GM21576 (cell line): ENCODE results near the gene LDLRAD3.

Experiments
- ATAC-seq: cut with Tn5 transposase; IDR thresholded peaks from one replicate; pipeline ENCODE4 v1.9.1; 2021; ENCODE audit warnings: mild to moderate bottlenecking, moderate library complexity; ENCODE audit not compliant: unreplicated experiment

LDLRAD3 gene

GRCh38 chr11:36195496-36196354 is 251.9 kb downstream of the LDLRAD3 start:
- ATAC-seq: no peak

DNA sequence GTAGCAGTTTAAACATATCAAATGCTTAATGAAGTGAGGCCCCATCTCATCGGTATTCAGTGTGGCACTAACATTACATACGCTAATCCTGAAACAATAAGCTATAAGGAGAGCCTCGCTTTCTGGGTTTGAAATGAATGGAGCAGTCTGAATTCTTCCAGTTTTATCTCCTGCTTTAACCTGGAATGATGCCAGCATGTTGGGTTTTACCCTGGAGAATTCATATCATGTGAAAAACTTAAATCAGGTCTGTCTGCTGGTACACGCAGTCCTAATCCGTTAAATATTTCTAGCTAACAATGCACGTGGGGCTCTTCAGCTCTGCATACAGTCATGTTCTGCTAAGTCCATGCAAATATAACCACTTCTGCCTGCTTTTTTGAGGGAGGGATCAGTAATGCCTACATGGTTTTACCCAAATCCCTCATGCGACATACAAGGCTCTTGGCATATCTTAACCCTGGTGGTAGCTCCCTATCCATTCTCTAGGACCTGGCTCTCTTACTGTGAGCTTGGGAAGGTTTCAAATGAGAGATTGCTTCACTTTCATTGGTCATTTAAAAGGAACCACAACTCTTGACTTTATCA is 252.6 kb downstream of the LDLRAD3 start:
- no peak for ATAC-seq

GRCh38 chr11:36201411-36201810 is 257.5 kb downstream of the LDLRAD3 start:
- ATAC-seq: no peak

DNA sequence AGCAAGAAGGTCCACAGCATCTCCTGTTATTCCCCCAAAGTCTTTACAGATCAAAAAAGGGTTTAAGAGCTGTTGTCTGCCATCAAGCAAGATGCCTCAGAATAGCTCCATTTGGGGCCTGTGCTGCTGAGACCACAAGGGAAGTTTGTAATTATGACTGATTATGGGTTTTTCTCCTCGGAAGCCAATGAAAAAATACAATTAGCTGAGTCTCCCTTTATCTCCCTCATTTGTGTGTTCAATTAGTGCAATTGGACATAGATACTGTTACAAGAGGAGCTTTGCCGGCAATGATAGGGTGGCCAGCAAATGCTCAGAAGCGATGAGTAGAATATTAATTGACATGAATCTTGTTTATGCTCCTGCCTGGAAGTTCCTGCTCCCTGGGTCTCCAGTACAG is 261.7 kb downstream of the LDLRAD3 start:
- ATAC-seq: no peak

DNA sequence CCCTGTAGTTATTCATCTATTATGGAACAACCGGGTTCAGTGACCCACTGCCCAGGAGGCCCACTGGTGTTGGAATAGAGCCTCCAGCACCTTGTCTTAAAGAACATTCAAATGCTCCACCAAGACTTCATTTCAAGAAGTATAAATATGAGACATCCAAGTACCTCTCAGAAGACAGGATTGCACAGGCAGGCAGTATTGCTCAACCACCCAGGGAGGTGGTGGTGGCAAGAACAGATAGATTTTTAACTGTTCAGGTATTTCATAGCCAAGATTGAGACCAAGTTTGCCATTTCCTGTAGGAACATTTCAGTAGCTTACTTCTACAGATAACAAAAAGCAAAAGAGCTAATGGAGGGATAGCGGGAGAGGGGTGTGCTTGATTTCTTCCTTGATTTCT is 266.7 kb downstream of the LDLRAD3 start:
- ATAC-seq: no peak

DNA sequence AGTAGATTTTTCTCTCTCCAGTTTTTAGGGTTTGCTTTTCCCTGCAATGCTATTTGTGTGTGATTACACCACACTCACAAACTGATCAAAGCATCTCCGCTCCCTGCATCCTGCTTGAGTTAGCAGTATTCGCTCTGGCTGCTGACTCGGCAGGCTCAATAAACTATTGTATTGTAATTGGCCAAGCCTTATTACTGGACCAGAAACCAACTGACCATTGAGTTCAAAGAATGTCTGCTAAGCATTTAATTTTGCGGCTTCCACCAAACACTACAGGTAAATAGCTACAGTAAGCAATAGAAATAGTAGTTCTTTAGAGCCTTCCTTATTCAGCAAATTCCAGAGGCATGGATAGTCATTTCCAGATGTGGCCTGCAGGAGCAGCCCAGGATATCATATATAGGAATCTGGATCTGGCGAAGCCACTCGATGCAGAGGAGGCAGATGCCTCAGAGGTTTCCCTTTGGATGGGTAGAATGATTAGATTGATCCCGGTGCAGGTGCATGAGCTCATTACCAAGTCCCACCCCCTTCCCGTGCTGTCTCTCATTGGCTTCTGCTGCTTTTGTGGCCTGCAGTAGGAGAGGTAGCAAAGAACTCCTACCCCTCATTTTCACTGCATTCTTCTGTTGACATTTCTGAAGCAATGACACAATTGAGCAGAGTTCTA is 268.0 kb downstream of the LDLRAD3 start:
- no peak for ATAC-seq

DNA sequence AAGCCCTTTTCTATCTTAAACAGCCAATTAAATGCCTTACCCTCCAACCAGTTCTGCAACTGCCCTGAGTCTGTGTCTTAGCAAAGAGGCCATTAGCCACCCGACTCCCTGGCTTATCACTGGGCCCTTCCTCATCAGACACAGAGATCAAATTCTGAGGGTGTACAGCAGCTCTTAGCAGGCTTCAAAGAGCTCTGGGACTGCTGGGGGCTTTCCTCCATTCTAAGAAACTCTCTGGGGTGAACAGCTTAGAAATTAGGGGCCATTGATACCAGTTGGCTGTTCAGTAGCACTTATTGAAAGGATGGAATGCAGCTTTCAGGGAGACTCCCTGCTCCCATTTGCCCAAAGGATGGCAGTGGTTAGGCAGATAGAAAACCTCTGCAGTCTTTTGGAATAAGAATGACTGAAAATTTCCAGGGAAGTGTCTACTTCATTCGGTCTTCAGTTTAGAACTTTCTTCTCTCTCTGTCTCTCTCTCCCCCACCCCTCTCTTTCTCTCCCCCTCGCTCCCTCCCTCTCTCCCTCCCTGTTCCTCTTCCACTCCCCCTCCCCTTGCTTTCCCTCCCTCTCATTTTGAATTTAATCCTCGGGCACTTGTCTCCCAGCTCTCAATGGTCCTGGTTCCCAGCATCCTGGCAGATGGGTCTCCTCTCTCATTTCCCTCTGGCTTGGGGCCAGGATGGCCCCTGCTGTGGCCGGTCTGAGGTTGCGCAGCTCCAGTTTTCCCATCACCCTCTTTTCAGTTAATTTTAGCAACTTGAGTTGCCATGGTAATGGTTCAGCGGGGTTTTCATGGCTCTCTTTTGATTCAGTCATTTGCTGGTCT is 268.9 kb downstream of the LDLRAD3 start:
- no peak for ATAC-seq

- ATAC-seq: no peak
Observed at GRCh38 chr11:36213393-36213840, 269.6 kb downstream of the LDLRAD3 start.

DNA sequence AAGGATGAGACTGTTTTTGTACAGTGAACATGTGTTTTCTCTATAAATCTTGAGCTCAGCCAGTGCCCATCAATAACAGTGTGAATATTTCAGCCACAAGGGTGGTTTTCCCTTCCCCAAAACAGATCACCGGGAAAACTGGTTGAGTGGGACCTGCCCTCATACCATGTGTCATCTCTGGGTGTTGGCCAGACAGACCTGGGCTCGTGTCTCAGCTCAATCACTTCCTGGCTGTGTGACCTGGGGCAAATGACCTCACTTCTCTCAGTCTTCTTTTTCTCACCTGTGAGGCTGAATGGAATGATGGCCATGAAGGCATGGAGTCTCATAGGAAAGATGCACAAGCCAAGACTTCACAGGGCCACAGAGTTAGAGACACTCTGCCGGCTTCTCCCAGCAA is 270.6 kb downstream of the LDLRAD3 start:
- ATAC-seq: no peak

GRCh38 chr11:36214976-36215692 is 271.3 kb downstream of the LDLRAD3 start:
- no peak for ATAC-seq

DNA sequence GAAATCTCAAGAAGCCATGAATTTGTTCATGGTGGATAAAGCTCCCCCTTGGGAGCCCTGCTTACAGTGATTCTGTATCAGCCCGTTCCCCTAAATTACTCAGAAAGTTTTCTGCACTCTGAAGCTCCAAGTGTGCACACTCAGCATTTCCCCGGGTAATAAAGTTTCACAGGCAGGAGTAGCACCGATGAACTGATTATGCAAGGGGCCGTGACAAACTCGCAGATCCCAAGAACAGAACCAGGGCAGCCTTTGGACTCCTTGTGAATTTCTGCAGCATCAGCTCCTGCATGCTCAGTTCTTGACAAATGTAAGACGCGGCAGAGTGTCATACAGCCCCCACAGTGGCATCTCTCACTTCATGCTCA is 271.8 kb downstream of the LDLRAD3 start:
- ATAC-seq: no peak

GRCh38 chr11:36216061-36216615 is 272.3 kb downstream of the LDLRAD3 start:
- no peak for ATAC-seq

- ATAC-seq: no peak
Observed at GRCh38 chr11:36218283-36218921, 274.5 kb downstream of the LDLRAD3 start.

- no peak for ATAC-seq
Observed at GRCh38 chr11:36219996-36220395, 276.1 kb downstream of the LDLRAD3 start.

DNA sequence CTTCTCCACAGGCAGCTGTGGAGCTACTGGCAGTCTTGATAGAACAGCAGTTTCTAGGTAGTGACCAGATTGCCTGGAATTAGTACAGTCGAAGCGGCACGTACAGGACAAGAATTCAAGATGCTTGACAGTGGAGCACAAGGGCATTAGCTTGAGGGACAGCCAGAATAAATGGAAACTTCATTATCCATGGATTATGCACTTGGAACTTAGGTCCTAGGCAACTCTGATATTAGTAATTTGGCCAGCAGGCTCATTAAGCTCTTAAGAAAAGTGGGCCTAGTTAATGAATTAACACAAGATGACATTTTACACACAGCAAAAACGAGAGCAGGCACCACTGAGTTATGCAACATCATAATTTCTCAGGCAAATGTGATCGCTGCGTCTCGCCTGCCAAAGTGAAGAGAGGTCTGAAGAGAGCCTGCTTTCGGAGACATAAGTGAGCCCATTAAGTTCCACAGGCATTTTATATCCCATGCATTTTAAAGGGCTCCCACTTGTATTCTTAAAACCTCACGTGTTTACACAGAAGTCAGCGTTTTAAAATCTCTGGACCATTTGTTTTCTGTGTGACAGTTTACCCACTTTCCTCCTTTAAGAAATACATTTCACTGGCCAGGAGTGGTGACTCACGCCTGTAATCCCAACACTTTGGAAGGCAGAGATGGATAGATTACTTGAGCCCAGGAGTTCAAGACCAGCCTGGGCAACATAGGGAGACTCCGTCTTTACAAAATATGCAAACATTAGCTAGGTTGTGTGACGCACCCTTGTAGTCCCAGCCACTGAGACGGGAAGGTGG is 279.2 kb downstream of the LDLRAD3 start:
- no peak for ATAC-seq

- no peak for ATAC-seq
Observed at GRCh38 chr11:36224209-36224882, 280.5 kb downstream of the LDLRAD3 start.

GRCh38 chr11:36227044-36227443 is 283.2 kb downstream of the LDLRAD3 start:
- no peak for ATAC-seq

- no peak for ATAC-seq
Observed at GRCh38 chr11:36228689-36229088, 284.8 kb downstream of the LDLRAD3 start.
